CD4-positive, alpha-beta memory T cell (primary cell): Measurements from ENCODE around the gene IPMK. TPM values are rescaled to one million over a fixed set of nuclear protein-coding genes. Genes with fewer than 3 reads are reported as not detected.

Experiments used
- CTCF ChIA-PET: fragments of 350-600 bp; sonication (Branson Sonifier 250); formaldehyde crosslinking; loops from one replicate; lab custom pipeline; 2021; ENCODE audit warnings: inconsistent platforms; ENCODE audit not compliant: partially characterized antibody; lab: Charles Lee
- POLR2A ChIA-PET: fragments of 350-600 bp; sonication (Branson Sonifier 250); formaldehyde crosslinking; loops from one replicate; lab custom pipeline; 2021; ENCODE audit not compliant: partially characterized antibody; lab: Charles Lee
- DNase-seq, 5 donors: peaks; one replicate each; pipeline versions ENCODE4 v3.0.0 to v3.0.0-alpha.2; 2020 to 2022; ENCODE audit warnings: mixed read lengths in 1 of 5
- H3K27ac ChIP-seq: one replicate; pipeline ENCODE4 v1.7.0; 2013; ENCODE audit warnings: low read depth, low read length
- H3K27me3 ChIP-seq: 2 replicates; pipeline ENCODE4 v1.7.0; 2013; ENCODE audit warnings: mild to moderate bottlenecking, low read length, moderate library complexity; ENCODE audit not compliant: insufficient read depth
- H3K36me3 ChIP-seq: 2 replicates; pipeline ENCODE4 v1.7.0; 2013; ENCODE audit warnings: mild to moderate bottlenecking, low read length, moderate library complexity; ENCODE audit not compliant: insufficient read depth
- H3K4me1 ChIP-seq: 2 replicates; pipeline ENCODE4 v1.7.0; 2013; ENCODE audit warnings: mild to moderate bottlenecking, low read length, moderate library complexity; ENCODE audit not compliant: insufficient read depth
- H3K4me3 ChIP-seq, 2 donors: one replicate each; pipeline ENCODE4 v1.7.0; 2013; ENCODE audit warnings: low read length in 2 of 2, mild to moderate bottlenecking in 1 of 2
- H3K9me3 ChIP-seq, 2 donors: one replicate each; pipeline ENCODE4 v1.7.0; 2013; ENCODE audit warnings: low read length in 2 of 2, control low read depth in 1 of 2; ENCODE audit not compliant: control insufficient read depth in 1 of 2
- H3K27ac Mint-ChIP-seq, 7 donors: one replicate each; pipeline ENCODE4 v1.8.0; 2020 to 2021; ENCODE audit warnings: mixed read lengths in 7 of 7, mild to moderate bottlenecking in 6 of 7, inconsistent platforms in 3 of 7, moderate library complexity in 3 of 7
- H3K27me3 Mint-ChIP-seq, 2 donors: one replicate each; pipeline ENCODE4 v1.8.0; 2020 to 2021; ENCODE audit warnings: mixed read lengths in 2 of 2
- H3K36me3 Mint-ChIP-seq, 2 donors: one replicate each; pipeline ENCODE4 v1.8.0; 2020 to 2021; ENCODE audit warnings: mixed read lengths in 2 of 2, inconsistent platforms in 1 of 2, mild to moderate bottlenecking in 1 of 2
- H3K4me1 Mint-ChIP-seq, 4 donors: one replicate each; pipeline ENCODE4 v1.8.0; 2020 to 2021; ENCODE audit warnings: mixed read lengths in 4 of 4, mild to moderate bottlenecking in 1 of 4
- H3K4me3 Mint-ChIP-seq, 8 donors: one replicate each; pipeline ENCODE4 v1.8.0; 2020 to 2021; ENCODE audit warnings: mixed read lengths in 8 of 8, mild to moderate bottlenecking in 7 of 8, moderate library complexity in 6 of 8, inconsistent platforms in 3 of 8
- H3K9me3 Mint-ChIP-seq, 8 donors: one replicate each; pipeline ENCODE4 v1.8.0; 2020 to 2021; ENCODE audit warnings: mixed read lengths in 8 of 8, mild to moderate bottlenecking in 5 of 8, inconsistent platforms in 3 of 8, moderate library complexity in 1 of 8
- intact Hi-C: fragments of 100-400 bp; cut with micrococcal nuclease; formaldehyde crosslinking; loops from one replicate; pipeline ENCODE4 v1.15.1; 2023
- polyA plus RNA-seq, 2 donors: library from polyadenylated mRNA; unstranded; fragments of 300-500 nt; fragmentation: Illumina TruSeq; gene quantifications; one replicate each; pipeline ENCODE4 v1.2.3, GENCODE V29; 2021
- total RNA-seq, 2 experiments: library from RNA; stranded (reverse); gene quantifications; one replicate each; pipeline ENCODE4 v1.2.3, GENCODE V29; 2021

Gene IPMK
- total and polyA plus RNA-seq, 4 experiments from 2014 or later: 1.2 to 6.5 (median 4.1) TPM

DNA sequence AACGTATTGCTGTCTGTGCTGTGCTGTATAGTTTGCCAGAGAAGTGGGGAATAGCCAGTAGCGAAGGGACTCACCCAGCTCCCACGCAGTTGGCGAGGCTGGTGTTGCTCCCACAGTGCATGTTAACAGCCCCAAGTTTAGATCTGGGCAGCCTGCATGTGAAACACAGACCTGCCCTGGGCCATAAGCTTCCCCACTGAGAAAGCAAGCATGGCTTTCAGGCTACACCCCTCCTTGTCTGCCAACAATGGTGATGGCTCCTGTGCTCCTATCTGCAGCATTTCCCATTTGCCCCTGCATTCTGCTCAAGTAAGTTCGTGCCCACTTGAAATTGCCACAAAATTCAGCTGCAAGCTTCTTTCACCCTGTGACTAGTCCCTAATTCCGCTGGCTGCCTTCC is 57.5 kb downstream of the IPMK start:
- no peaks in the 10 kb centered on the region for H3K4me1 ChIP-seq
- intact Hi-C loops: no loop called here
- Mint-ChIP-seq H3K27me3 (no peaks in the 10 kb centered on the region), H3K4me3 (no peak overlapping the region), H3K36me3 (peaks cover 44 to 55% of the 10 kb centered on the region in 2 donors), H3K4me1 (peaks cover 0 to 5% (median 2%) of the 10 kb centered on the region in 4 donors), H3K27ac (peak overlapping the region in 1 of 7 donors; percentile 46), H3K9me3 (no peaks in the 10 kb centered on the region)
- no peaks in the 10 kb centered on the region for H3K9me3 ChIP-seq
- H3K4me3 ChIP-seq: no peak overlapping the region
- ChIA-PET POLR2A (no interaction called here), CTCF (interaction anchor here (1.2 to 1.3 kb wide), 2 partner anchors 12 to 62 kb away, joined by 3 read pairs; no protein-coding TSS in a partner anchor)
- no peak for DNase-seq
- H3K36me3 ChIP-seq: no peaks in the 10 kb centered on the region
- no peaks in the 10 kb centered on the region for H3K27me3 ChIP-seq
- no peak overlapping the region for H3K27ac ChIP-seq

DNA sequence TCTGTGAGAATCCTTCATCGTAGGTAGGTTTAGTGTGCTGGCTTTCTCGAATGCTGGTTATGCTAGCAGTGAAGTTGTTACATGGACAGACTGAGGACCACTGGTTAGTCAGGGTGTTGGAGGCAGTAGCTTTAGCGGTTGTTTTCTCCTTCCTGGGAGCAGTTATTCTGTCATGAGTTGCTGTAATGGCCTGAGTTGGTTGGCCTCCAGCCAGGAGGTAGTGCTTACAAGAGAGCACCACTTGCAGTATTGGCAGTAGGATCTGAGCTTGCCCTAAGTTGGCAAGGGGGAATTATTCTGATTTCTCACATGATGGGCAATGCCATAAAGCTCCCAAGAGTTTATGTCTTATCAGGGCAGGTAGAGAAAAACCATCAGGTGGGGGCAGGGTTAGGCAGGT is 58.0 kb downstream of the IPMK start:
- Mint-ChIP-seq H3K27me3 (no peaks in the 10 kb centered on the region), H3K4me3 (no peak overlapping the region), H3K4me1 (peaks cover 0 to 5% (median 2%) of the 10 kb centered on the region in 4 donors), H3K36me3 (peaks cover 40 to 50% of the 10 kb centered on the region in 2 donors), H3K9me3 (no peaks in the 10 kb centered on the region), H3K27ac (no peak overlapping the region)
- no peaks in the 10 kb centered on the region for H3K27me3 ChIP-seq
- ChIA-PET CTCF (interaction anchor here (1.2 to 1.3 kb wide), 2 partner anchors 11 to 63 kb away, joined by 3 read pairs; no protein-coding TSS in a partner anchor), POLR2A (no interaction called here)
- H3K36me3 ChIP-seq: no peaks in the 10 kb centered on the region
- no peak overlapping the region for H3K4me3 ChIP-seq
- no peaks in the 10 kb centered on the region for H3K4me1 ChIP-seq
- no peak for DNase-seq
- H3K9me3 ChIP-seq: no peaks in the 10 kb centered on the region
- intact Hi-C loops: no loop called here
- no peak overlapping the region for H3K27ac ChIP-seq

DNA sequence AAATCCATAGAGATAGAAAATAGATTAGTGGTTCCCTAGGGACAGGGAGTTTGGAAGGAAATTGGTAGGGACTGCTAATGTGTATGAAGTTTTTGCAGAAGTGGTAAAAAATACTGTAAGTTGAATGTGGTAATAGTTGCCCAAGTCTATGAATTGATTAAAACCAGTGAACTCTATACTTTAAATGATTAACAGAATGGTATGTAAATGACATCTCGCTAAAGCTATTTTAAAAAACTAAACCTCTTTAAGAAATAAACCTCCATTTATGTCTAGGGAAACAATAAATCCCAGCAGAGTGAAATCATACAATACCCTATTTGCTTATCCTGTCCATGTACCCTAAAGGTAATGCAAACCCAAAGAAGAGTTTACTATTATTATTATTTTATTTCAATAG is 61.4 kb downstream of the IPMK start:
- CTCF ChIA-PET: no interaction called here
- Histone ChIP-seq H3K27me3 (no peaks in the 10 kb centered on the region), H3K27ac (no peak overlapping the region), H3K36me3 (no peaks in the 10 kb centered on the region), H3K4me3 (no peak overlapping the region), H3K9me3 (no peaks in the 10 kb centered on the region), H3K4me1 (no peaks in the 10 kb centered on the region)
- POLR2A ChIA-PET: no interaction called here
- Mint-ChIP-seq H3K4me1 (peaks cover 0 to 3% (median 2%) of the 10 kb centered on the region in 4 donors), H3K27me3 (no peaks in the 10 kb centered on the region), H3K4me3 (no peak overlapping the region), H3K9me3 (no peaks in the 10 kb centered on the region), H3K36me3 (peaks cover 25 to 36% of the 10 kb centered on the region in 2 donors), H3K27ac (no peak overlapping the region)
- no peak for DNase-seq
- intact Hi-C loops: no loop called here

DNA sequence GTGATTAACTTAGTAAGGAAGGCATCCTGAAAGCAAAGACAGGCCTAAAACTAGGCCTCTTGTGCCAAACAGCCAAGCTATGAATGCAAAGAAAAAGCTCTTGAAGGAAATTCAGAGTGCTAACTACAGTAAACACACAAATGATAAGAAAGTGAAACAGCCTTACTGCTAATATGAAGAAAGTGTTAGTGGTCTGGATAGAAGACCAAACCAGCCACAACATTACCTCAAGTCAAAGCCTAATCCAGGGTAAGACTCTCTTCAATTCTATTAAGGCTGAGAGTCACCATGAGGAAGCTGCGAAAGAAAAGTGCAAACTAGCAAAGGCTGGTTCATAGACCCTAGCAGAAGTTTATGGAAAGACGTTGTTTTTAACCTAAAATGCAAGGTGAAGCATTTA is 66.0 kb downstream of the IPMK start:
- H3K27me3 ChIP-seq: no peaks in the 10 kb centered on the region
- H3K27ac ChIP-seq: no peak overlapping the region
- Mint-ChIP-seq H3K36me3 (peaks cover 9 to 10% of the 10 kb centered on the region in 2 donors), H3K4me3 (no peak overlapping the region), H3K4me1 (peaks cover 0 to 3% (median 2%) of the 10 kb centered on the region in 4 donors), H3K9me3 (no peaks in the 10 kb centered on the region), H3K27ac (peak overlapping the region in 1 of 7 donors; percentile 65), H3K27me3 (no peaks in the 10 kb centered on the region)
- DNase-seq: no peak
- intact Hi-C loops: no loop called here
- ChIA-PET POLR2A (no interaction called here), CTCF (interaction anchor here (0.9 kb wide), 1 partner anchor 12 kb away, joined by 3 read pairs; no protein-coding TSS in a partner anchor)
- H3K4me1 ChIP-seq: no peaks in the 10 kb centered on the region
- no peaks in the 10 kb centered on the region for H3K36me3 ChIP-seq
- H3K9me3 ChIP-seq: no peaks in the 10 kb centered on the region
- no peak overlapping the region for H3K4me3 ChIP-seq

DNA sequence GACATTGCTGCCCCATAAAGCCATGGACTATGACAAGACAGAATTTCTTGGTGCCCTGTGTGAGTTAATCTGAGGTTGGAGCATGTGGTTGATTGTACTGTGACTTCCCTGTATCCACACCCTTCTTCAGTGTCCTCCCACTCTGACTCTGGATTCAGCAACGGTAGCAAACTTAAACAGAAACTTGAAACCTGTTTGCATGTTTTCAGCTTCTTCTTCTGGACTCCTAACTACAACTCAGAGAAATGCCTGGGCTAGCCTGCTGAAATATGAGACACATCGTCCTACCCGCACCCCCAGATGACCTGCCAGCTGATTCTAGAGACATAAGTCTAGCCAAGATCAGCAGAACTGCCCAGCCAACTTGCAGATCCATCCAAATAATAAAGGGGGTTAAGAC is 78.4 kb downstream of the IPMK start:
- CTCF ChIA-PET: interaction anchor here (1.2 kb wide), 1 partner anchor 101 kb away, joined by 5 read pairs; no protein-coding TSS in a partner anchor
- Mint-ChIP-seq H3K4me1 (no peaks in the 10 kb centered on the region), H3K27ac (no peak overlapping the region), H3K9me3 (no peaks in the 10 kb centered on the region), H3K27me3 (peaks cover 6 to 10% of the 10 kb centered on the region in 2 donors), H3K4me3 (no peak overlapping the region), H3K36me3 (peaks cover 2 to 4% of the 10 kb centered on the region in 2 donors)
- H3K4me1 ChIP-seq: no peaks in the 10 kb centered on the region
- H3K4me3 ChIP-seq: no peak overlapping the region
- H3K27ac ChIP-seq: no peak overlapping the region
- intact Hi-C loops: no loop called here
- H3K36me3 ChIP-seq: no peaks in the 10 kb centered on the region
- DNase-seq: no peak
- H3K27me3 ChIP-seq: no peaks in the 10 kb centered on the region
- H3K9me3 ChIP-seq: no peaks in the 10 kb centered on the region
- POLR2A ChIA-PET: no interaction called here

DNA sequence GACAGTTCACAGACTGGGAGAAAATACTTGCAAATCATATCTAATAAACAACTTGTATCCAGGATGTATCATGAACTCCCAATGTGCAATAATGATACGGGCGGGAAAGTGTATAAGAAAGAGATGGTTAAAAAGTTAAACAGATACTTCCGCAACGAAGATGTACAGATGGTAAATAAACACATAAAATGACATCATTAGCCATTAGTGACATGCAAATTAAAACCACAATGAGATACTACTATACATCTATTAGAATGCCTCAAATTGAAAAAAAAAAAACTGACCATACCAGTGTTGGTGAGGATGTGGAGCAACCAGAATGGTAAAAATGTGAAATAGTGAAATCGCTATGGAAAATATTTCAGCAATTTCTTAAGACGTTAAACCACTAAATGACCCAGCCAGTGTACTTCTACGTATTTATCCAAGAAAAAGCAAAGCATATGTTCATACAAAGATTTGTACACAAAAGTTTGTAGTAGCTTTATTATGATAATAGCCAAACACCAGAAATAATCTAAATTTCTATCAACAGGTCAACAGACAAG is 83.5 kb downstream of the IPMK start:
- Histone ChIP-seq H3K27ac (no peak overlapping the region), H3K27me3 (no peaks in the 10 kb centered on the region), H3K4me1 (no peaks in the 10 kb centered on the region), H3K36me3 (no peaks in the 10 kb centered on the region), H3K9me3 (no peaks in the 10 kb centered on the region), H3K4me3 (no peak overlapping the region)
- POLR2A ChIA-PET: no interaction called here
- no peak overlapping the region for H3K27ac Mint-ChIP-seq
- H3K4me3 Mint-ChIP-seq: no peak overlapping the region
- no peak for DNase-seq
- intact Hi-C loops: no loop called here
- H3K27me3 Mint-ChIP-seq: peaks cover 12% of the 10 kb centered on the region in 2 donors
- no peaks in the 10 kb centered on the region for H3K36me3 Mint-ChIP-seq
- no peaks in the 10 kb centered on the region for H3K9me3 Mint-ChIP-seq
- no peaks in the 10 kb centered on the region for H3K4me1 Mint-ChIP-seq
- CTCF ChIA-PET: interaction anchor here (1.2 to 1.8 kb wide), 3 partner anchors 11 to 112 kb away, joined by 3 to 7 read pairs (median 3); no protein-coding TSS in a partner anchor

DNA sequence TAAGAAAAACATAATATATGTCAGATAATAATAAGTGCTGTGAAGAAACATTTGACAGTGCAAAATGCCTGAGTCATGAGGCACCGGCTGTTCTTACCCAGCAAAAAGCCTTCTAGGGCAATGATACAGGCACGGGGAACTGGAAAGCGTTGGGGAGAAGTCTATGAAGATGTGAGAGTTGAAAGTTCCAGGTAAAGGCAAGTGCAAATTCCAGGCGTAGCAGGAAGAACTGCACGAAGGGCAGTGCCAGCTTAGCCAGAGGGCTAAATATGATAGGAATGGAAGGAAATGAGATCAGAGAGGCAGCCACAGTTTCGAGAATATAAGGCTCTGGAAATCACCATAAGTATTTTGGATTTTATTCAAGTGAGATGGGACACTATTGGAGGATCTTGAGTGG is 87.0 kb downstream of the IPMK start:
- POLR2A ChIA-PET: no interaction called here
- Histone ChIP-seq H3K4me1 (no peaks in the 10 kb centered on the region), H3K27me3 (no peaks in the 10 kb centered on the region), H3K9me3 (no peaks in the 10 kb centered on the region), H3K36me3 (no peaks in the 10 kb centered on the region), H3K4me3 (no peak overlapping the region), H3K27ac (no peak overlapping the region)
- no peak for DNase-seq
- CTCF ChIA-PET: interaction anchor here (1.4 to 10.1 kb wide), 2 partner anchors 112 to 119 kb away, joined by 6 to 223 read pairs; no protein-coding TSS in a partner anchor
- Mint-ChIP-seq H3K9me3 (no peaks in the 10 kb centered on the region), H3K27ac (no peak overlapping the region), H3K36me3 (no peaks in the 10 kb centered on the region), H3K27me3 (peaks cover 6 to 8% of the 10 kb centered on the region in 2 donors), H3K4me1 (no peaks in the 10 kb centered on the region), H3K4me3 (no peak overlapping the region)
- intact Hi-C loops: no loop called here
